Ammon's horn (tissue), 1 donor: ENCODE measurements around the gene CDC23.
"Not testable (repeated sequence)": the region's sequence is repeated elsewhere in the genome, so short reads cannot be mapped to it uniquely, and the experiment has no call there.

Experiments
- DNase-seq: peaks from one replicate; pipeline ENCODE4 v3.0.0-alpha.2; 2016; ENCODE audit warnings: low spot score

Gene CDC23, protein sequence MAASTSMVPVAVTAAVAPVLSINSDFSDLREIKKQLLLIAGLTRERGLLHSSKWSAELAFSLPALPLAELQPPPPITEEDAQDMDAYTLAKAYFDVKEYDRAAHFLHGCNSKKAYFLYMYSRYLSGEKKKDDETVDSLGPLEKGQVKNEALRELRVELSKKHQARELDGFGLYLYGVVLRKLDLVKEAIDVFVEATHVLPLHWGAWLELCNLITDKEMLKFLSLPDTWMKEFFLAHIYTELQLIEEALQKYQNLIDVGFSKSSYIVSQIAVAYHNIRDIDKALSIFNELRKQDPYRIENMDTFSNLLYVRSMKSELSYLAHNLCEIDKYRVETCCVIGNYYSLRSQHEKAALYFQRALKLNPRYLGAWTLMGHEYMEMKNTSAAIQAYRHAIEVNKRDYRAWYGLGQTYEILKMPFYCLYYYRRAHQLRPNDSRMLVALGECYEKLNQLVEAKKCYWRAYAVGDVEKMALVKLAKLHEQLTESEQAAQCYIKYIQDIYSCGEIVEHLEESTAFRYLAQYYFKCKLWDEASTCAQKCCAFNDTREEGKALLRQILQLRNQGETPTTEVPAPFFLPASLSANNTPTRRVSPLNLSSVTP

DNA sequence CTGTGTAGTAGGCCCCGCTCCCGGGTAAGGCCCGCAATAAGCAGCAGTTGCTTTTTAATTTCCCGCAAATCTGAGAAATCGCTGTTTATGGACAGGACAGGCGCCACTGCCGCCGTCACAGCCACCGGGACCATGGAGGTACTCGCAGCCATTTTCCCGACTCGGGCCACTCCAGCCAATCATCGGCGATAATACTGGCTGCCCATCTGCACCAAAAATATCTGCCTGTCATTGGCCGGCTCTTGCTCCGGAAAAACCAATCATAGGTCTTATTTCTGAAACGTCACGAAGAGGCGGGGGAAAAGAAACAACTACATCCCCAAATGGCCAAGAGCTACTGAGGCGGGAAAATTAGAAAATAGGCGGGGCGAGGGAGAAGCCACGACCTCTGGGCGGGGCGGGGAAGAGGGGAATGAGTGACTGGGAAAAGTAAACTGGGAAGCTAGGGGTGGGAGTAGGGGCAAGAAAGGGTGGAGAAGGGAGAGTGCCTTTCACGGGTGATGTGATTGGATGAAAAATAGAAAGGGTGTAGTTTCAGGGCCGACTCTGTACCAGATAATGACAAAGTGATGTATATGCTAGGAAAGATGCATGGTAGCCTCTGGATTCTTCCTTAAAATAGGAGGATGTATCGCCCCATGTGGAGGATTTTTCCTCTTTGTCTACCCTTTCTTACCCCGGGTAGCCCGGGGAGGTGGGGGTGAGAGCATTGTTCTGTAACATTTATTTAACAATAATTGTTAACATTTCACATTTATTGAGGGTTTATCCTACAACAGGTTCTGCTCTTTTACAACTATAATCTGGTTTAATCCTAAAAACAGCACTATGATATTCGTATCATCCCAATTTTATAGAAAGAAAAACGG, at the start of gene CDC23:
Gene CDC23, minus strand, starts transcription at position 163 of the 869 bp plus-strand sequence. Its CDS starts 11 bp downstream, at position 152.
- peak; percentile 97 for DNase-seq

DNA sequence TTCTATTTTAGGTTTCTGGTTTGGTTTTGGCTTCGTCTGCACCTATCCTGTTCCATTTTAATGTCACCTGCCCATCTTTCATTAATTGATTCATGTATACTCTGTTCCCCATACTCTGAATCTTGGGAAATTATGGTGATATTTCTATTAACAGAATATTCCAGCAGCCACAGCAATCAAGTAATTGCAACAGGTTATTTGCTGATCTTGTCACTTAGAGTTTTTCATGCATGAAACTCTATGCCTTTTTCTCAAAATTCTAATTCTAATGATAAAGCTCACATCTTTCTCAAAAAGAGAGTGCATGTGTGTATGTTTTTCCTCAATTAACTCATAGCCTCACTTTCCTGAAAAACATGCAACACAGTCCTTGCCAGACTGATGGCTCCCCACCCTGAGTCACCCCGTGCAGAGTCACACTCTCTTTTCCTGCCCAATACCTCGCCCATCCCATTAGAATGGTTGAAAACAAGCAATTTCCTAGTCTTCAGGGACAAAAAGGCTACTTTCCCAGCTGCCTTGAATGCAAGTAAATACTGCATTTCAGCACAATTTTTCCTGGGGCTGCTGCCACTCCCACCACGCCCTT, 45.7 kb upstream of the CDC23 start:
- no peak for DNase-seq

DNA sequence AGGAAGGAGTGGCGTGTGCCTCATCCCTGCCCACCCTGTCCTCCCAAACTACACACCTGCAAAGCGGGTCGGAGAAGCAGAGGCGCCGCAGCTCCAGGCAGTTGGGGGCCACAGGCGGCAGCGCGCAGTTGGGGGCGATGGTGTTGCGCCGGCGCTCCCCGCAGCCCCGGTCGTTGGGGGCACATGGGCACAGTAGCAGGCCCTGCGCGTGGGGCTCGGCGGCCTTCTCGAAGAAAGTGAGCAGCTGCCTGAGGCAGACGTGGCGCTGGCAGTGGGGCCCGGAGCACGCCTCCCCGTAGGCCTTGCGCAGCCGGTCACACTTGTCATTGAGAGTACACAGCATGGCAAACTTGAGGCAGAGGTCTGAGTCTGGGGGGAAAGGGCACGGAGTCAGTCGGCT, 44.5 kb upstream of the CDC23 start:
- no peak for DNase-seq

DNA sequence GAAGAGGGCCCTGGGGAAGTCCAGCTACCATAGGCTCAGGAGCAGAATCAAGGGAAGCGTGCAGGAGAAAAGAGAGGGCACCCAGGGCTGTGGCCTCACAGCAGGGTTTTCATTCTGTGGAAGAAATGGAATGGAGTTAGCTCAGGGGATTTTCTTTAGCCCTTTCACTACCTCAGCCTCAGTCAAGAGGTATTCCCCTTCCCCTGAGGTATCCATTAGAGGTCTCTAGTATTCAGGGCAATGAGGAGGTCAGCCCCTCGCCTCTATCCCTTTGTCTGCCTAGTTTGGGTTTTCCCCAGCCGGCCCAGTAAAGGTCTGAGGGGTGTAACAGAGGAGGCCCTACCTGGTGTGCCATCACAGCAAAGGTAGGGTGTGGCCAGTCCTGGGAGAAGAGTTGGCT, 39.8 kb upstream of the CDC23 start:
- DNase-seq = no peak

DNA sequence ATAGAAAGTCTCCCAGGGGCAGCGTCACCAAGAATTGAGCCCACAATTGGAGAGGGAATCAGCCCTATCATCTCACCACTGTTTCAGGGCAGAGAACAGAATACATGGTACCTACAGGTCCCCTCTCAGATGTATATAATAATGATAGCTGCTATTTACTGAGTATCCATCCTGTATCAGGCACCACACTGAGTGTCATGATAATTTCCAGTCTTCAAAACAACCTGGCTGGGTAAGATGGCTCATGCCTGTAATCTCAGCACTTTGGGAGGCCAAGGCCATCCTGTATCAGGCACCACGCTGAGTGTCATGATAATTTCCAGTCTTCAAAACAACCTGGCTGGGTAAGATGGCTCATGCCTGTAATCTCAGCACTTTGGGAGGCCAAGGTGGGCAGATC, 34.7 kb upstream of the CDC23 start:
- not testable (repeated sequence) for DNase-seq

DNA sequence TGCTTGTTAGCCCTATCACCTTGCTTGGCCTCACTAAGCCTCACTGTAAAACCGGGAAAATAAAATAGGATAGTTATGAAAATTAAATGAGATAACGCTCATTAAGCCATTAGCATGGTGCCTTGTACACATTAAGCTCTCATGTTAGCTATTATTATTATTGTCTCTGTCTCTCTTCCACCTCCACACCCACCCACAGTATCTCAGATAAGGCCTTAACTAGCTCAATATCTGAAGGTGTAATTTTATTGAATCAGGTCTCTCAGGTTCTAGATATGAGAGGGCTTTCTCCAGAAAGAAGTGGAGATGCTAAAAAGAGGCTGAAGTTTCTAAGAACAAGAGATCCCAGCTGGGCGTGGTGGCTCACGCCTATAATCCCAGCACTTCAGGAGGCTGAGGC, 33.7 kb upstream of the CDC23 start:
- DNase-seq = no peak

DNA sequence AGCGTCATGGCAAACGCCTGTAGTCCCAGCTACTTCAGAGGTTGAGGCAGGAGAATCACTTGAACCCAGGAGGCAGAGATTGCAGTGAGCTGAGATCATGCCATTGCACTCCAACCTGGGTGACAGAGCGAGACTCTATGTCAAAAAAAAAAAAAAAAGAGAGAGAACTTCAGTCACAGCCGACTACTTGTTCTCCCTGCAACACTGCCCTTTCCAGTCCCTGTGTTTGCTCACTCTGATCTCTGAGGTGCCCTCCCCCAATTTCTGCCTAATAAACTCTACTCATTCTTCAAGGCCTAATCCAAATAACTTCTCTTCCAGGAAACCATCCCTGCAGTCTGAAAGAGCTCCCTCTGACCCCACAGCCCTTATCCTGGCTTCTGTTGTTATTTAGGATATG, 33.2 kb upstream of the CDC23 start:
- DNase-seq = no peak

DNA sequence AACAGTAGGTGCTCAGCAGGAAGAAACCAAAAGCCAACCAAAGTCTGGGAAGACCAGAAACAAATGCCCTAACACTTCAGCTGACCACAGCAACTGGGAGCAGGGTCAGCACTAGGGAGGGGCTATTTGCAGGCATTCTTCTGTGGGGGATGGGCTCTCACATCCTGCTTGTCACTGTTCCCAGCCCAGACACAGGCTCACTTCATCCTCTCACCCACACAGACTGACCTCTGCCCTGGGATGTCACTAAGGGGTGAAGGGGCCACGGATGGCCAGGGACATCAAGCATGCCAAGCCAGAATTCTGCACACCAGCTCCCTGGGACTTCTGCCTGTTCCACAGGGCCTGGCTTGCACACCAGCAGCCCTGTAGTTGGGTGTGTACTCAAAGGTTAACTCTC, 32.6 kb upstream of the CDC23 start:
- DNase-seq = no peak

DNA sequence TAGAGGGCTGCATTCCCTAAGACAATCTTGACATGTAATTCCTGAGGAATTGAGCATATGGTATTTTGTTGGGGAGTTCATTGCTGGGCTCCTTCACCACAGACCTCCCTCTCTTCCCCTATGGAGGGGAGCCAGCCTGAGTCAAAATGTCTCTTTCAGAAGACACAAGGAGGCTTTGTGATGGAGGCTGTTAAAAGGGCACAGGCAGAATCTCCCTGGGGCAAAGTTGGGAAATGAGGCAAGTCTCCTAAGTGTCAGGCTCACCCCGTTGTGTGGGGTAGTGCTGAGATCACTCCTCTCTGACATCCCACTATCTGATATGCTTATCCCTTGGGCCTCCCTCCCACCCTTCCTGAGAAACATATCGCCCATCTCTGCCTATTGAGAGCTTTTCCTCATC, 30.7 kb upstream of the CDC23 start:
- peak; percentile 12 for DNase-seq

DNA sequence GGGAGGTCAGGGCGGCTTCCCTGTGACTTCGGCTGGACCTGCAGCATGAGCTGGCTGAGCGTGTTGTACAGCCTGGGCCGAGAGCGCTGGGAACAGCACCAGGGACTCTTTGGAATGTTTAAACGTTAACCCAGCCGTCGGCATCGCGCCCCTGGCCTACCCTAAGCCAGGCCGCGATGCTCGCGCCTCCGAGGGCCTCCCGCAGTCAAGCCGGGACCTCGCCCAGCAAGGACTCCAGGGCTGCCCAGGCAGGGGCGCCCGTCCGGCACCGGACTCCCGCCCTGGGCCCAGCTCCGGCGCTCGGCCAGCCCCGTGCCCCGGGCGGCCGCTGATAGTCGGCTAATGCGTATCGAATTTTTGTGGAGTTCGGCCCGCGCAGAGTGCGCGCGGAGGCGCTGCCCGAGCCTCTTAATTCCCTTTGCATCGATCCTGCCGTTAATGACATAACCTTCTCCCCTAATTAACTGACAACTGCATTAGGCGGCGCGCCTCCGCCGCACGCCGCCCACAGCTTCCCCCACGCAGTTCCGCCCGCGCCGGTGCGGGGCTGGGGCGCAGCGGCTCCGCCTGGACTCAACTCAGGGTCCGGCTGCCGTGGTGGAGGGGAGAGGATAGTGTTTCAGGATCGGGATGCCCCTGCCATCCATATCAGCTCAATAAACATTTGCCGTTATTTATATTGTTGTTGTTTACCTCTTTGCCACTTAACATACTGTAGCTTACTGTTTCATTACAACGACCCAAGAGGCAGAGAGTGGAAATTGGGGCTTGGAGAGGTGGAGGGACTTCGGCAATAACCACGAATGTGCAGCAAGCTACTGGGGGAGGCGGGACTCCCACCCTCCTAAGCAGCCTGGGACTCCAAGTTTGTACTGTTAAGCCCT, 28.8 kb upstream of the CDC23 start:
- no peak for DNase-seq

DNA sequence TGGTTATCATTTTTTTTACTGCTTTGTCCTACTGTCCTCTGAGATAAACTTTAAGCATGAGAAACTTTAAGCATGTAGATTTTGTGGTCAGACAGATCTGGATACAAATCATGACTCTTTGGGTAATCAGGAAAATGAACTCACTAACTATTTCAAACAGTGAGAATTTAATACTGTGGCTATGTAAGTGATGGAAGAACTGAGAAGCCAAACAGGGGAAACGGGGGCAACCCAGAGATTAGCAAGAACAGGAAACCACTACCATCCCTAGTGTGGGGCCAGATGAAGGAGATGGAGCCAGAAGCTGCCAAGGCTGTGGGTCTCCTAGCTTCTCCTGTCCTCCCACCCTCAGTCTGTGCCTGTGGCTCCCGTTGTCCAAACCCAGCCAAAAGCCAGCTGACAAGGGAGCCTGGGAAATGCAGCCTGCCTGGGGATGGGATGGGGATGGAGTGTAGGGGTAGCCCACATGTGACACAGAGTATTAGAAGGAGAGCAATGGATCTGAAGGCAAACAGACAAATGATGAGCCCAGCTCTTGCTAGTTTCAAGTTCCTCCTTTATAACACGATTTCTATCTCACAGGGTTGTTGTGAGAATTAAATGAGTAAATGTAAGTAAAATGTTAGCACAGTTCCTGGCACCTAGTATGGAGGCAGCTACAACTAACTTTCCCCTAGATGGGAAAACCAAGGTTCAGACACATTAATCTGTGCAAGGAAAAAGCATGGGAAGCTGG, 27.7 kb upstream of the CDC23 start:
- DNase-seq = no peak

DNA sequence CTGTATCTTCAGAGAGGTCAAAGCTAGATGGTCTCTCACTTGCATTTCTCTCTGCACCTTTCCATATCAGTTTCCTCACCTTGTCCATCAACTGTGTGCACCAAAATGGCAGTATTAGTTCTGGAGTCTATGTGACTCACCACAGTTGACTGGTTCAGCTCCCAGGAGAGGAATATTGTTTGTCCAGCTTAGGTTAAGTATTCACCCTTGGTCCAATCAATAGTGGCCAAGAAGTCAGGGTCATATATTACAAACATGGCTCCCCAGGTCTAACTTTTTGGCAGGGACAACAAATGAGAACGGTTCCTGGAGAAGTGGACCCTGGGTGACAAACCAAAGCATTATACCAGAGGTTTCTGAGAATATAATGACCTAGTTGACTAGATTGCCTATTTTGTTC, 24.9 kb upstream of the CDC23 start:
- DNase-seq = no peak

DNA sequence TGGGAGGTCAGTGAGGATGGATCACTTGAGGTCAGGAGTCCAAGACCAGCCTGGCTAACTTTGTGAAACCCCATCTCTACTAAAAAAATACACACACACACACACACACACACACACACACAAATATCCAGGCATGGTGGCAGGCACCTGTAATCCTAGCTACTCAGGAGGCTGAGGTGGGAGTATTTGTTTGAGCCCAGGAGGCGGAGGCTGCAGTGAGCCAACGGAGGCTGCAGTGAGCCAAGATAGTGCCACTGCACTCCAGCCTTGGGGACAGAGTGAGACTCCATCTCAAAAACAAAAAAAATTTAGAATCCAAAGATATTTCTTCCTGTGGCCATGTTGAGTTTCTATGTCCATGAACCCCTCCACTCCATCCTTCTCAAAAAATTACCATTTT, 21.5 kb upstream of the CDC23 start:
- no peak for DNase-seq

DNA sequence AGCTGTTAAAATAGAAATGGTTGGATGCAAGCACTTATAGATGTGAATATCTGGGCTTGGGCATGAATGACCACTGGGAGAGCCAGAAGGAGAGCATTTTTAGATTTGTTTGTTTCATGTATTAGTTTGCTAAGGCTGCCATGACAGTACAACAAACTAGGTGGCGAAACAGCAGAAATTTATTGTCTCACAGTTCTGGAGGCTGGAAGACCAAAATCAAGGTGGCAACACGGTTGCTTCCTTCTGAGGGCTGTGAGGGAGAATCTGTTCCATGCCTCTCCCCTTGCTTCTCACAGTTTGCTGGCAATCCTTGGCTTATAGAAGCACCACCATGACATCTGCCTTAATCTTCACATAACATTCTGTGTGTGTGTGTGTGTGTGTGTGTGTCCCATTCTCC, 20.2 kb upstream of the CDC23 start:
- no peak for DNase-seq

DNA sequence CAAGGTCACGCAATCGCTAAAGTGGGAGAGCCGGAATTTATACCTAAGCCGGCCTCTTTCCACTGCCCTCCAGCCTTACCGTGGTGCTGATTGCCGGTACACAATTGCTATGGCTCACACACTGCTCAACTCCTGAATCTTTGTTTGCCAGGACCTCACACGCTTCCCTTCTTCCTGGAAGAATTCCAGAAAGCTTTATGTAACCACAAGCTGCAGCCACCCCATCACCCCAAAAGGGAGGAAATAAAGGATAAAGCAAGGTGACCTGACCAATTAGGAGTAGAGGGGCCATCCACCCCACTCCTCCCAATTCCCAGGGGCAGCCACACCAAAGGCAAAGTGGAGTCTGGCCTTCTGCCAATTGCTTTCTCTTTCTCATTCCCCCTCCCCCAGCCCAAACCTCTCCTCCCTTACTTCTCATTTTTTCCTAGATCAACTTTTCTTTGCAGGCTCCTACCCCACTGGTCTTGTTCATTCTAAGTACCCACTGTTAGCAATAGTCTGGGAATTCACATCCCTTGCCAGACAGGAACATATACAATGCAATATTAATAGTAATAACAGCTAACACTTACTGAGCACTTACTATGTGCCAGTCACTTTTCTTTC, 18.0 kb upstream of the CDC23 start:
- DNase-seq = no peak

DNA sequence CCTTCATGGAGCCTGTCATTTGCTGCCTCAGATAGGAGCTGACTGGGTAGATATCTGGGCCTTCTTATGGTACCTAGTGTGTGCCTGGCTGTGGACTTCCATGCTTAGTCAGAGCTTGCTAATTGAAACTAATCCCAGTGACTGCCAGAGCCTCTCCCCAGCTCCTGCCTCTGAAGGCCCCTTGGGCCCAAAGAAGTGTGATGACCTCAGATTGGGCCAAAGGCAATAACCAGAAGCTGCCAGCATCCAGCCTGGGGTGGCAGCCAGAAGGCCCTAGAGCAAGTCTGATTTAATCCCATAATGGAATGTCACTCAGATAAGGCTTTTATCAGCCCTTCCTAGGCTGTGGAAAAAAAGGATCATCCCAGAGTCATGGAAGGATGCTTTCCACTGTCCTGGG, 17.1 kb upstream of the CDC23 start:
- DNase-seq = no peak

DNA sequence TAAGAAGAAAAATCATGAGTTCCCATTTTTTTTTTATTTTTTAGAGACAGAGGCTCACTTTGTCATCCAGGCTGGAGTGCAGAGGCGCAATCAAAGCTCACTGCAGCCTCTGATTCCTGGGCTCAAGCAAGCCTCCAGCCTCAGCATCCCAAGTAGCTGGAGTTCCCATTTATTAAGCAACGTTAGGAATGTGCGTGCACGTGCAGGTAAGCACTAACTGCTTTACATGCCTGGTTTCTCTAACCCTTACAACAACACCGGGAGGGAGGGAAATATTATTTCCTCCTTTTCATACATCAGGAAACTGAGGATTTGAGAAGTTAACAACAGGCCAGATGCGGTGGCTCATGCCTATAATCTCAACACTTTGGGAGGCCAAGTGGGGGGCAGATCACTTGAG, 16.3 kb upstream of the CDC23 start:
- no peak for DNase-seq

DNA sequence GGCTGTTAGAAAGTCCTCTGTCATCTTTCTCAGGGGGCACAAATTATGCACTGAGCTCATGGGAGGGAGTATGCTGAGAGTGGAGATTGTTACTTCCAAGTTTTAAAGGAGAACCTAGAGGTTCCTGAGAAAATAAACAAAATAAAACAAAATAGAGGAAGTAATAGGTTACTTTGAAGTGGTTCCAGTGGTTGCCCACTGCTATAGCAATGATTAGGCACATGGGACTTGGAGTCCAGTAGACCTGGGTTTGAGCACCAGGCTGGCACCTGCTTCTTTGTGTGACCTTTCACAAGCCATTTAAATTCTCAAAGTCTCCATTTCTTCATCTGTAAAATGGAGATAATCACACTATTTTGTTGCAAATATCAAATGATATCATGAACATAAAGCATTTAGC, 13.8 kb upstream of the CDC23 start:
- no peak for DNase-seq

DNA sequence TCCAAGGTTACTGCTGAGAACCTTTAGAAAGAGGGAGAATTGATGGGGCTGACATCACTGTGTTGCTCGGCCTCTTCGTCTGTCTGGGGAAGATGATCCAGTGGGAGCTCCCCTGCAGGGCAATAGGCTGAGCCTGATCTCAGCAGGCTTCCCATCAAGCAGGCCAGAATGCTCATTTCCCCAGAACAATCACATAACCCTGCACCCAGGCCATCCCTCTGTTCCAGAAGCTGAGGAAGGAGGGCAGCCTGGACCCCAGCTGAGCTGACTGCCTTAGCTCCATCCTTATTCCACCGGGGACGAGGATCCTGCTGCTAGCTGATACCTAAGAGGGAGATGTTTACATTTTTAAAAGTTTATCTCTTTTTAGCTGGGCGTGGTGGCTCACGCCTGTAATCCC, 11.6 kb upstream of the CDC23 start:
- DNase-seq = no peak

DNA sequence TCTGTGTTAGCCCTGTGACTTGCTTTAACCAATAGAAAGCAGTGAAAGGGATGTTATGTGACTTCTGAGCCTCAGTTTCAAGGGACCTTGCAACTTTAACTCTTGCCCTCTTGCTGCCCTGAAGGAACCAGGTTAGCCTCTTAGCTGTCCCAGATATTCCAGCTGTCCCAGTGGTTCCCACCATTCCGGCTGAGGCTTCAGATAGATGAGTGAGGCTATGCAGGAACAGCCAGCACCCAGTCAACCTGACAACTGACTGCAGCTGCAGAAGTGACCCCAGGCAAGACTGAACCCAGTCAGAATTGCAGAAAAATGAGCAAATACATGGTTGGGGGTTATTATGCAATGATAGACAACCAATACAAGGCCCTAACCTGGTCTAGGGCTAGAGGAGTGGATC, 10.4 kb upstream of the CDC23 start:
- DNase-seq = no peak
